Hypothalamus (tissue), 51 donors: ENCODE measurements around the gene PALLD.

Experiments used
- DNase-seq, 51 donors: peaks; one replicate each; lab custom pipeline; 2025; lab: John Stamatoyannopoulos, UW

Gene PALLD

DNA sequence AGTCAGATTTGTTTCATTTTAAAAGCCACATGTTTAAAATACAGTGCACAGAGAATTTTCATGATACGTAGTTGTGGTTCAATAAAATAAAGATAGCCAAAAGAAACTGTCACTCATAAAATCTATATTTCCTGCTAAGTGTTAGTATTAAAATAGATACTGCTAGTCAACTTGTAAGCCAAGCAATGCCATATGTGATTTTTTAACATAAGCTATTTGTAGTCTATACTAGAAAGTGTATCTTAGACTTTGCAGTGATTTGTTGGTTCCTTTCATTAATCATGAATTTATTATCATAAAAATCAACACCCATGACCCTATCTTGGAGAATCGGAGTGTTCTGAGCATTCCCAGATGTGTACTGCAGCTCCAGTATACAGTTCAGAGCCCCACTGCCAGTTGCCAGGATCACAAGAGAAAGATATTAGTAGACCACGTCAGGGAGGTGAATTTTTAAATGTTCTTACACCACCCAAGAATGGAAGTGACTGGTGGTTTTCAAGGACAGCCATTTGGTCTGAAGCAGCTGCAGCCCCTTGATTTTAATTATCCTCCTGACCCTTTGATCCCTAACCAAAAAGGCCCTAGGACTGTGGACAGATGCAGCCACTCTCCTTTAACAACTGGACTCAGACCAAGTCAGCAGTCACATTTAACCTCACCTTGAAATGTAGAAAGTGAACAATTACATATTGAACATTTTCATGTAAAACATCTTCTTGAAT is 163.1 kb downstream of the PALLD start:
- DNase-seq: no peak

GRCh38 chr4:168662297-168662984 is 165.6 kb downstream of the PALLD start:
- no peak for DNase-seq

- DNase-seq: no peak
These were observed 167.5 kb downstream of the PALLD start for GRCh38 chr4:168664242-168664891.

GRCh38 chr4:168666531-168666930 is 169.7 kb downstream of the PALLD start:
- DNase-seq: no peak

DNA sequence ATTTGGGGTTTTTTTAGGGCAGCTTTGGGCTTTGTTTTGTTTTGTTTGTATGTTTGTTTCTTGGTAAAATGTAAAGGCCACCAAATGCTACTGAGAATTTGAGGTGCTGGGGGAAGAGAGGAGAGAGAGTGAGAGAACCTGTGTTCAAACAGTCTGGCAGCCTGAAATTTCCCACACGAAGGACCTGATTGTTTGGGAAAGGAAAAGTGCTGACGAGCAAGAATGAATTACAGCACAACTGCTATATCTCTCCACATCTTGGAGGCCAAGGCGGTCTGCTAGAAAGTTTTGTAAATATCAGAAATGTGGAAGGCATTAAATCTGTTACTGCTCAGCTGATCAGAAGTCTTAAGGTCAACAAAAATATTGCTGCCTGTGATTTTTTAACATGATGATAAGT is 170.5 kb downstream of the PALLD start:
- no peak for DNase-seq

- no peak for DNase-seq
These were observed 171.1 kb downstream of the PALLD start for GRCh38 chr4:168667921-168668320.

DNA sequence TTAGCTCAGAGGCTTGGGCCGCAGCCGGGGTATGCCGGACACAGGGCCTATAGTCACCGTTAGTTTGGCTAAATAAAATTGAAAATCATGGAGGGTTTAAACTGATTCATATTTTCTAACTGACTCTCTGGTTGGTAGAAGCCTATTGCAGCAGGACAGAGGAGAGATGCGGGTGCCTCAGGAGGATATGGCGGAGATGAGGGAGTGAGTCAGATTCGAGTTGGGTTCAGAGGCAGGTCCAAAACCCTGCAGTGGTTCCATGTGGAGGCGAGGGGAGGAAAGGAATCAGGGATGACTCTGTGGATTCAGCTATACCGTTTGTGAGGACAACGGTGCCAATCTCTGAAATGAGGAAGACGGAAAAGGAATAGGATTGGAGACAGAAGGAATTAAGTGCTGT is 176.6 kb downstream of the PALLD start:
- no peak for DNase-seq

GRCh38 chr4:168674077-168674747 is 177.4 kb downstream of the PALLD start:
- DNase-seq: no peak

DNA sequence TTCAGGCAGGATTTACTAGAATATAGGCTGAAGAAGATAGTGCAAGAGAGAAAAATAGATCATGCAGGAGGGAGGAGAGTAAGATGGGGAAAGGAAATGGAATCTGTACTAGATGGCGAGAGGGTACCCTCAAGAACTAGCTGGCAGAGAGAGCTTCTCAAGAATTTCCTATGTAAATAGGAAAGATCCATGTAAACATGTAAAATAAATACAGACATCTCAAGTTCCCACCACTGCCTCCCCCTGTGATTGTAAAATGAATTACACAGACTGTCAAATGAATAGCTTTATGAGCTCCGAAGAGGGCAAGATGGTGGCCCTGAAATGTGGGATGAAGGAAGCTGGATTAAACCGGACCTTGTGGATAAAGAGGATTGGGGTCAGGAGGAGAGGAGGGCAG is 178.0 kb downstream of the PALLD start:
- DNase-seq: no peak

- no peak for DNase-seq
These were observed 180.2 kb downstream of the PALLD start for GRCh38 chr4:168677063-168677462.

GRCh38 chr4:168677879-168678278 is 181.0 kb downstream of the PALLD start:
- DNase-seq: no peak

- DNase-seq: no peak
These were observed 182.0 kb downstream of the PALLD start for GRCh38 chr4:168678751-168679366.

DNA sequence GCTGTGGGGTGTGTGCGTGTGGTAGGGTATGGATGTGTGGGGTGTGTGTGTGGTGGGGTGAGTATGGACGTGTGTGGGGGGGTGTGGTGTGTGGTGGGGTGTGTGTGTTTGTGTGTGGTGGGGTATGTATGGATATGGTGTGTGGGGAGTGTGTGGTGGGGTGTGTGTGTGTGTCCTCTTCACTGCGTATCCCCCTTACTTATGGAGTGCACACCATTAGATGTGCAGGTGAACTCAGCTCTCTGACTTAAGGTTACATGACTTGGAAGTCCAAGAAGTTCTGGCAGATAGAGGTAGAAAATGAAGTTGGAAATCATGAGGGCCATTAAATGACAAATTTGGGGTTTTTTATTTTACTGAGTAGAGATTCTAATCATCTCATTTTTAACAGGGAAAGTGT is 182.5 kb downstream of the PALLD start:
- no peak for DNase-seq

GRCh38 chr4:168679819-168680218 is 183.0 kb downstream of the PALLD start:
- no peak for DNase-seq

- no peak for DNase-seq
These were observed 186.1 kb downstream of the PALLD start for GRCh38 chr4:168682898-168683500.

GRCh38 chr4:168683595-168683994 is 186.7 kb downstream of the PALLD start:
- no peak for DNase-seq

DNA sequence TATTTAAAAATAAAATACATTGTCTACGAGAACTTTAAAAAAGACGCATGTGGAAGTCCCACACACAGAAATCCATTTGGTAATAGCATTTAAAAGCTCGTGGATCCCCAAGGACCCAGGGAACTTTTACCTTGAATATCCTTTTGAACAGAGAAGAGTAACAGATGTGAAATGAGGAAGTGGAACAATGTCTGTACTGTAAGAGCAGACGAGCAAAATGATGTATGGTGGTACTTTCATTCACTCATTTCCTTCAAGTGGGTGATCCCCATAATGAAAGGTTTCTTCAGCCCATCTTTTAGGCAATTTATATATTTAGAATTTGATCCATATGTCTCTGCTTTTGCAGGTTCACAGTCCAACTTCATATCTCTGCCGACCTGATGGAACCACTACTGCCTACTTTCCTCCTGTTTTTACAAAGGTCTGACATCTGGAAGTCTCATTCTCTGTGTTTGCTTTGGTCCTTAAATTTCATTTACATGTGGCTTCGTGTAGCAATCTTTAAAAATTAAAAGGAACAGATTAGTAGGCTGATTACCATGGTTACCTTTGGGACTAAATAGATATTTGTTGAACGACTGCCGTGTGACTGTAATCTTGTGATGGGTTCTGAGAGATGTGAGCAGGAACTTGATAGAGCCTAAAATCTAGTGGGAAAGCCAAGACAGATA is 188.4 kb downstream of the PALLD start:
- DNase-seq: no peak

- no peak for DNase-seq
These were observed 191.7 kb downstream of the PALLD start for GRCh38 chr4:168688584-168688983.

GRCh38 chr4:168689791-168690190 is 192.9 kb downstream of the PALLD start:
- DNase-seq: no peak

- no peak for DNase-seq
These were observed 193.3 kb downstream of the PALLD start for GRCh38 chr4:168690199-168690598.
